Measurements from ENCODE around the gene WASL. TPM values are rescaled to one million over a fixed set of nuclear protein-coding genes. Genes with fewer than 3 reads are reported as not detected.
A peak's percentile ranks its signal among the peaks of the same experiment; 100 is the strongest.
"Not testable (repeated sequence)": the region's sequence is repeated elsewhere in the genome, so short reads cannot be mapped to it uniquely, and the experiment has no call there.

WASL gene
- total and polyA plus RNA-seq, 3 donors from 2014 or later, result 43.3 to 69.3 (median 62.6) TPM

- Histone ChIP-seq H3K36me3 (ENCODE audit: low read depth, missing control alignments) (no peaks in the 10 kb centered on the region), H3K4me1 (no peaks in the 10 kb centered on the region), H3K4me3 (no peak overlapping the region), H3K9me3 (no peaks in the 10 kb centered on the region), H3K27ac (no peak overlapping the region), H3K27me3 (no peaks in the 10 kb centered on the region)
- intact Hi-C loops (cut with DNase I; ENCODE audit: low total_unique reads), result no loop called here
- no peak for DNase-seq
- 84 to 92% methylated on average over 3 of the region's 3 CpGs for WGBS, 2 donors
- no peak for TF ChIP-seq POLR2A (IDR thresholded peaks at IDR 0.05)
- TF ChIP-seq CTCF (IDR thresholded peaks at IDR 0.05), result no peak
These were observed 38.6 kb upstream of the WASL start for GRCh38 chr7:123787220-123788007.

GRCh38 chr7:123784263-123784662 is 35.5 kb upstream of the WASL start:
- Histone ChIP-seq H3K4me1 (no peaks in the 10 kb centered on the region), H3K27ac (peak overlapping the region; percentile 11 to 21), H3K27me3 (no peaks in the 10 kb centered on the region), H3K4me3 (no peak overlapping the region), H3K9me3 (no peaks in the 10 kb centered on the region), H3K36me3 (ENCODE audit: low read depth, missing control alignments) (no peaks in the 10 kb centered on the region)
- no peak for DNase-seq
- TF ChIP-seq POLR2A (IDR thresholded peaks at IDR 0.05), result no peak
- no peak for TF ChIP-seq CTCF (IDR thresholded peaks at IDR 0.05)
- intact Hi-C loops (cut with DNase I; ENCODE audit: low total_unique reads), result no loop called here

GRCh38 chr7:123783820-123784219 is 35.0 kb upstream of the WASL start:
- Histone ChIP-seq H3K4me1 (no peaks in the 10 kb centered on the region), H3K36me3 (ENCODE audit: low read depth, missing control alignments) (no peaks in the 10 kb centered on the region), H3K9me3 (no peaks in the 10 kb centered on the region), H3K4me3 (no peak overlapping the region), H3K27me3 (no peaks in the 10 kb centered on the region), H3K27ac (peak overlapping the region; percentile 11 to 21)
- WGBS, 2 donors, result 74 to 83% methylated on average over 3 of the region's 3 CpGs
- intact Hi-C loops (cut with DNase I; ENCODE audit: low total_unique reads), result no loop called here
- DNase-seq, result no peak
- no peak for TF ChIP-seq CTCF (IDR thresholded peaks at IDR 0.05)
- TF ChIP-seq POLR2A (IDR thresholded peaks at IDR 0.05), result no peak

GRCh38 chr7:123782071-123782798 is 33.4 kb upstream of the WASL start:
- no peaks in the 10 kb centered on the region for H3K4me1 ChIP-seq
- H3K9me3 ChIP-seq, result no peaks in the 10 kb centered on the region
- H3K36me3 ChIP-seq (ENCODE audit: low read depth, missing control alignments), result no peaks in the 10 kb centered on the region
- no peak overlapping the region for H3K4me3 ChIP-seq
- no peak overlapping the region for H3K27ac ChIP-seq
- DNase-seq, result no peak
- TF ChIP-seq POLR2A (IDR thresholded peaks at IDR 0.05), result no peak
- TF ChIP-seq CTCF (IDR thresholded peaks at IDR 0.05), result no peak
- WGBS, 2 donors, result 88 to 94% methylated on average over 2 of the region's 2 CpGs
- no peaks in the 10 kb centered on the region for H3K27me3 ChIP-seq
- intact Hi-C loops (cut with DNase I; ENCODE audit: low total_unique reads), result no loop called here

- H3K4me3 ChIP-seq; intact Hi-C loops (cut with DNase I; ENCODE audit: low total_unique reads); H3K27ac ChIP-seq; H3K27me3 ChIP-seq; H3K36me3 ChIP-seq (ENCODE audit: low read depth, missing control alignments); H3K9me3 ChIP-seq; DNase-seq; H3K4me1 ChIP-seq: not testable (repeated sequence)
- WGBS, 2 donors, result 67 to 86% methylated on average over 1 to 2 of the region's 2 CpGs
These were observed 31.7 kb upstream of the WASL start for GRCh38 chr7:123780472-123780871.

Data from testis (tissue), 3 donors.